ENCODE results near the gene STBD1.

The STBD1 gene

GRCh38 chr4:76305971-76306881, at the start of gene STBD1:
STBD1 (plus strand) TSS chr4:76306733; CDS start chr4:76306770, 37 bp downstream.
- Histone ChIP-seq H3K4me3 (ENCODE audit: low read length) (no peak within 1 kb of the TSS), H3K36me3 (ENCODE audit: control insufficient read depth, low read length) (no peaks in the 10 kb centered on the region), H3F3A (ENCODE audit: control insufficient read depth, insufficient read depth) (no peaks in the 10 kb centered on the region), H4K20me1 (ENCODE audit: control insufficient read depth, insufficient read depth, low read depth, low read length) (no peaks in the 10 kb centered on the region), H3K4me2 (ENCODE audit: low read length) (no peak within 1 kb of the TSS), H3K27me3 (ENCODE audit: control insufficient read depth, low read length) (no peaks in the 10 kb centered on the region), H3K27ac (ENCODE audit: low read depth, low read length) (no peak within 1 kb of the TSS), H3K4me1 (ENCODE audit: control insufficient read depth, low read length) (no peaks in the 10 kb centered on the region), H3K9me3 (ENCODE audit: control insufficient read depth, insufficient read depth, low read length) (no peaks in the 10 kb centered on the region; the same call in 1 of the 2 replicates), H3K79me2 (ENCODE audit: control insufficient read depth, low read length) (no peaks in the 10 kb centered on the region), H3K9me2 (replicated peaks; ENCODE audit: control insufficient read depth, low read length) (no peaks in the 10 kb centered on the region)
- TF ChIP-seq CTCF (IDR thresholded peaks at IDR 0.05; ENCODE audit: low read depth, low read length, poor library complexity, severe bottlenecking), result no peak

GRCh38 chr4:76256968-76257367, 49.6 kb upstream of the STBD1 start:
- Histone ChIP-seq H3K36me3 (ENCODE audit: control insufficient read depth, low read length) (no peaks in the 10 kb centered on the region), H3F3A (ENCODE audit: control insufficient read depth, insufficient read depth) (no peaks in the 10 kb centered on the region), H4K20me1 (ENCODE audit: control insufficient read depth, insufficient read depth, low read depth, low read length) (no peaks in the 10 kb centered on the region), H3K4me3 (ENCODE audit: low read length) (no peak overlapping the region), H3K4me2 (ENCODE audit: low read length) (no peak overlapping the region), H3K79me2 (ENCODE audit: control insufficient read depth, low read length) (no peaks in the 10 kb centered on the region), H3K9me2 (replicated peaks; ENCODE audit: control insufficient read depth, low read length) (no peaks in the 10 kb centered on the region), H3K9me3 (ENCODE audit: control insufficient read depth, insufficient read depth, low read length) (no peaks in the 10 kb centered on the region), H3K4me1 (ENCODE audit: control insufficient read depth, low read length) (no peaks in the 10 kb centered on the region), H3K27me3 (ENCODE audit: control insufficient read depth, low read length) (0 out of 2 replicates have a peak, but pooled peaks cover 3% of the 10 kb centered on the region), H3K27ac (ENCODE audit: low read depth, low read length) (no peak overlapping the region)
- TF ChIP-seq CTCF (IDR thresholded peaks at IDR 0.05; ENCODE audit: low read depth, low read length, poor library complexity, severe bottlenecking) (no peak), EZH2phosphoT487 (IDR thresholded peaks at IDR 0.05; ENCODE audit: borderline replicate concordance, low read length) (no peak)

- H3K36me3 ChIP-seq (ENCODE audit: control insufficient read depth, low read length), result no peaks in the 10 kb centered on the region
- no peaks in the 10 kb centered on the region for H4K20me1 ChIP-seq (ENCODE audit: control insufficient read depth, insufficient read depth, low read depth, low read length)
- no peak overlapping the region for H3K27ac ChIP-seq (ENCODE audit: low read depth, low read length)
- no peaks in the 10 kb centered on the region for H3K79me2 ChIP-seq (ENCODE audit: control insufficient read depth, low read length)
- 0 out of 2 replicates have a peak, but pooled peaks cover 3% of the 10 kb centered on the region for H3K27me3 ChIP-seq (ENCODE audit: control insufficient read depth, low read length)
- no peaks in the 10 kb centered on the region for H3K4me1 ChIP-seq (ENCODE audit: control insufficient read depth, low read length)
- no peaks in the 10 kb centered on the region for H3F3A ChIP-seq (ENCODE audit: control insufficient read depth, insufficient read depth)
- H3K9me3 ChIP-seq (ENCODE audit: control insufficient read depth, insufficient read depth, low read length), result no peaks in the 10 kb centered on the region
- no peaks in the 10 kb centered on the region for H3K9me2 ChIP-seq (replicated peaks; ENCODE audit: control insufficient read depth, low read length)
- H3K4me2 ChIP-seq (ENCODE audit: low read length), result no peak overlapping the region
- no peak overlapping the region for H3K4me3 ChIP-seq (ENCODE audit: low read length)
- TF ChIP-seq CTCF (IDR thresholded peaks at IDR 0.05; ENCODE audit: low read depth, low read length, poor library complexity, severe bottlenecking) (no peak), EZH2phosphoT487 (IDR thresholded peaks at IDR 0.05; ENCODE audit: borderline replicate concordance, low read length) (no peak)
These were observed 48.7 kb upstream of the STBD1 start for GRCh38 chr4:76257824-76258223.

Data from DOHH2 (cell line).